A673 (cell line): ENCODE measurements around the gene TXN. TPM values are rescaled to one million over a fixed set of nuclear protein-coding genes. Genes with fewer than 3 reads are reported as not detected.

Experiments
- BruUV-seq: library from RNA; stranded (reverse); fragments of 400-500 nt; replicated peaks from 2 replicates; lab custom pipeline; 2021; lab: Mats Ljungman, UMichigan
- CTCF ChIA-PET: fragments of 300-600 bp; sonication (Branson Sonifier 250); formaldehyde crosslinking; loops from one replicate; lab custom pipeline; 2022; ENCODE audit warnings: antibody characterized with exemption; lab: Charles Lee
- POLR2A ChIA-PET: fragments of 300-600 bp; sonication (Branson Sonifier 250); formaldehyde crosslinking; loops from one replicate; lab custom pipeline; 2022; ENCODE audit warnings: antibody characterized with exemption; ENCODE audit not compliant: low non-redundant PET; lab: Charles Lee
- DNase-seq: peaks from one replicate; pipeline ENCODE4 v3.0.0-alpha.2; 2015; ENCODE audit warnings: low spot score
- H3K27ac ChIP-seq: fragments of 200-600 bp; sonication (generic); 2 replicates; pipeline ENCODE4 v1.5.1; 2016; ENCODE audit warnings: mixed run types, low read depth, mild to moderate bottlenecking, mixed read lengths, antibody characterized with exemption, low read length; ENCODE audit not compliant: poor library complexity, severe bottlenecking
- H3K27me3 ChIP-seq: fragments of 200-600 bp; sonication (generic); replicated peaks from 2 replicates; pipeline ENCODE4 v1.6.1; 2017; ENCODE audit warnings: mixed run types, low read depth, mild to moderate bottlenecking, mixed read lengths, antibody characterized with exemption, low read length; ENCODE audit not compliant: insufficient read depth, poor library complexity
- H3K36me3 ChIP-seq: fragments of 200-600 bp; sonication (generic); 2 replicates; pipeline ENCODE4 v1.6.1; 2016; ENCODE audit warnings: mixed run types, mild to moderate bottlenecking, mixed read lengths, antibody characterized with exemption, low read length; ENCODE audit not compliant: insufficient read depth, poor library complexity, severe bottlenecking
- H3K4me1 ChIP-seq: fragments of 200-600 bp; sonication (generic); 2 replicates; pipeline ENCODE4 v1.6.1; 2017; ENCODE audit warnings: mixed run types, mild to moderate bottlenecking, mixed read lengths, antibody characterized with exemption, low read length; ENCODE audit not compliant: insufficient read depth, poor library complexity, severe bottlenecking
- H3K4me3 ChIP-seq: fragments of 200-600 bp; sonication (generic); 2 replicates; pipeline ENCODE4 v1.5.1; 2016; ENCODE audit warnings: low read depth, mixed run types, mild to moderate bottlenecking, mixed read lengths, low read length; ENCODE audit not compliant: poor library complexity, severe bottlenecking
- H3K9me3 ChIP-seq: fragments of 200-600 bp; sonication (generic); 2 replicates; pipeline ENCODE4 v1.6.1; 2016; ENCODE audit warnings: mixed run types, low read depth, mild to moderate bottlenecking, mixed read lengths, antibody characterized with exemption, low read length; ENCODE audit not compliant: poor library complexity, severe bottlenecking
- CTCF ChIP-seq: fragments of 300-800, 200-600 bp; sonication (generic); conservative IDR thresholded peaks from 2 replicates; pipeline ENCODE4 v1.5.1; 2017; ENCODE audit warnings: low read depth, mild to moderate bottlenecking, antibody characterized with exemption, low read length, moderate library complexity, mixed read lengths
- EZH2 ChIP-seq: fragments of 200-600 bp; sonication (generic); IDR thresholded peaks from 2 replicates; pipeline ENCODE4 v1.6.1; 2017; ENCODE audit warnings: borderline replicate concordance, low read depth, mild to moderate bottlenecking, mixed read lengths, antibody characterized with exemption, low read length; ENCODE audit not compliant: poor library complexity, severe bottlenecking
- intact Hi-C: fragments of 100-400 bp; cut with micrococcal nuclease; formaldehyde crosslinking; loops from one replicate; pipeline ENCODE4 v1.10.0; 2022; ENCODE audit not compliant: unreplicated experiment
- total RNA-seq: library from RNA; stranded (reverse); gene quantifications from 2 replicates; pipeline ENCODE4 v1.2.3, GENCODE V29; 2021

TXN gene
- total RNA-seq, 1 experiment from 2014 or later: 284 TPM

GRCh38 chr9:110257097-110257841 is 962 bp upstream of the TXN start:
- peak; percentile 18 for DNase-seq
- POLR2A ChIA-PET: no interaction called here
- CTCF ChIA-PET: no interaction called here
- peak overlapping the region; percentile 87 for H3K27ac ChIP-seq
- TSS peak; percentile 65 for BruUV-seq
- no peaks in the 10 kb centered on the region for H3K36me3 ChIP-seq
- intact Hi-C loops: no loop called here
- TF ChIP-seq CTCF (no peak), EZH2 (no peak)
- peaks cover 26% of the 10 kb centered on the region for H3K4me1 ChIP-seq
- no peaks in the 10 kb centered on the region for H3K9me3 ChIP-seq
- peak overlapping the region; percentile 80 for H3K4me3 ChIP-seq
- no peaks in the 10 kb centered on the region for H3K27me3 ChIP-seq

GRCh38 chr9:110255463-110256379 is 586 bp downstream of the TXN start:
- H3K4me3 ChIP-seq: peak overlapping the region; percentile 80
- ChIA-PET POLR2A (interaction anchor here (0.7 kb wide), 1 partner anchor 324 kb away, joined by 10 read pairs; no protein-coding TSS in a partner anchor), CTCF (interaction anchor here (0.6 kb wide), 2 partner anchors 368 to 1433 kb away, joined by 3 to 4 read pairs; no protein-coding TSS in a partner anchor)
- no peaks in the 10 kb centered on the region for H3K27me3 ChIP-seq
- intact Hi-C loops: no loop called here
- BruUV-seq: no TSS peak
- no peaks in the 10 kb centered on the region for H3K9me3 ChIP-seq
- TF ChIP-seq EZH2: no peak
- TF ChIP-seq CTCF: no peak
- H3K4me1 ChIP-seq: peaks cover 18% of the 10 kb centered on the region
- peak; percentile 34 for DNase-seq
- H3K27ac ChIP-seq: peak overlapping the region; percentile 87
- H3K36me3 ChIP-seq: peaks cover 4% of the 10 kb centered on the region

DNA sequence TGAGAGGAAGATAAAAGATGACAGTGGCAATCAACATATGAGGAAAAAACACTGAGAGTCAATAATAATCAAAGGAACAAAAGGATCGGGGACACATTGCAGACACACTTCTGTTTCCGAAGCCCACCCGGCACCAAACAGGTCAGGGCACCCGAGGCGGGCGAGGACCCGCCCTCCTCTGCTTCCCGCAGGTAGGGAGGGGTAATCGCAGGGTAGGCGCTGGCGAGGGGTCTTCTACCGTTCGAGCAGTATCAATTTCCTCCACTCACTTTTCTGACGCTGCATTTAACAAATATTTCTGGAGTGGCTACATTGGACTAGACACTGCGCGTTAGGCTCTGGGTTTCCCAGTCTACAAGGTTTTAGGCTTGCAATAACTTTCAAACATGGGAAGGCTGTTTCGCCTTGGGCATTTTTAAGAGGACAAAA is 1.3 kb downstream of the TXN start:
- intact Hi-C loops: no loop called here
- ChIA-PET CTCF (no interaction called here), POLR2A (no interaction called here)
- Histone ChIP-seq H3K4me1 (peaks cover 14% of the 10 kb centered on the region), H3K9me3 (no peaks in the 10 kb centered on the region), H3K27me3 (no peaks in the 10 kb centered on the region), H3K4me3 (peak overlapping the region; percentile 80), H3K36me3 (peaks cover 9% of the 10 kb centered on the region), H3K27ac (peak overlapping the region; percentile 87)
- no peak for DNase-seq
- no TSS peak for BruUV-seq
- TF ChIP-seq EZH2: no peak
- no peak for TF ChIP-seq CTCF
